Effector memory CD8-positive, alpha-beta T cell (primary cell): Measurements from ENCODE around the gene ZNF514.
"Not testable (repeated sequence)": the region's sequence is repeated elsewhere in the genome, so short reads cannot be mapped to it uniquely, and the experiment has no call there.

Experiments
- ATAC-seq: fragments of 150-1000 bp; cut with Tn5 transposase; replicated peaks from 2 replicates; pipeline ENCODE4 v1.10.0; 2021; ENCODE audit warnings: mild to moderate bottlenecking, moderate library complexity
- DNase-seq, 3 experiments: peaks; one replicate each; pipeline ENCODE4 v3.0.0; 2021
- H3K27ac Mint-ChIP-seq, 2 donors: one replicate each; pipeline ENCODE4 v1.8.0; 2022; ENCODE audit warnings: mild to moderate bottlenecking in 2 of 2, mixed read lengths in 2 of 2, moderate library complexity in 2 of 2
- H3K27me3 Mint-ChIP-seq, 2 donors: one replicate each; pipeline ENCODE4 v1.8.0; 2022; ENCODE audit warnings: mixed read lengths in 2 of 2
- H3K36me3 Mint-ChIP-seq: one replicate; pipeline ENCODE4 v1.8.0; 2022; ENCODE audit warnings: mild to moderate bottlenecking, moderate library complexity, mixed read lengths; ENCODE audit not compliant: insufficient read depth
- H3K4me1 Mint-ChIP-seq, 2 donors: one replicate each; pipeline ENCODE4 v1.8.0; 2022; ENCODE audit warnings: low read depth in 2 of 2, mixed read lengths in 2 of 2
- H3K4me3 Mint-ChIP-seq, 2 donors: one replicate each; pipeline ENCODE4 v1.8.0; 2022; ENCODE audit warnings: mild to moderate bottlenecking in 2 of 2, mixed read lengths in 2 of 2, moderate library complexity in 2 of 2
- H3K9me3 Mint-ChIP-seq, 2 donors: one replicate each; pipeline ENCODE4 v1.8.0; 2022; ENCODE audit warnings: mixed read lengths in 2 of 2

Gene ZNF514

GRCh38 chr2:95113464-95113863, 46.2 kb downstream of the ZNF514 start:
- Mint-ChIP-seq H3K4me1 (peaks cover 10 to 12% of the 10 kb centered on the region in 2 donors), H3K9me3 (no peaks in the 10 kb centered on the region), H3K4me3 (no peak overlapping the region), H3K36me3 (peaks cover 66% of the 10 kb centered on the region), H3K27ac (no peak overlapping the region), H3K27me3 (no peaks in the 10 kb centered on the region)
- DNase-seq (no peak), ATAC-seq (no peak)

- no peaks in the 10 kb centered on the region for H3K27me3 Mint-ChIP-seq
- no peak overlapping the region for H3K4me3 Mint-ChIP-seq
- H3K27ac Mint-ChIP-seq, result no peak overlapping the region
- H3K9me3 Mint-ChIP-seq, result no peaks in the 10 kb centered on the region
- peaks cover 82% of the 10 kb centered on the region for H3K36me3 Mint-ChIP-seq
- DNase-seq, result no peak
- H3K4me1 Mint-ChIP-seq, result peaks cover 2 to 16% of the 10 kb centered on the region in 2 donors
- ATAC-seq, result no peak
These were observed 49.3 kb downstream of the ZNF514 start for GRCh38 chr2:95110395-95110794.

- no peak for DNase-seq
- Mint-ChIP-seq H3K27me3 (no peaks in the 10 kb centered on the region), H3K36me3 (peaks cover 87% of the 10 kb centered on the region)
These were observed 50.4 kb downstream of the ZNF514 start for GRCh38 chr2:95109260-95109659.

GRCh38 chr2:95106081-95106480, 53.6 kb downstream of the ZNF514 start:
- Mint-ChIP-seq H3K4me3 (no peak overlapping the region), H3K27me3 (no peaks in the 10 kb centered on the region), H3K4me1 (peaks cover 0 to 11% of the 10 kb centered on the region in 2 donors), H3K9me3 (no peaks in the 10 kb centered on the region), H3K27ac (no peak overlapping the region), H3K36me3 (peaks cover 86% of the 10 kb centered on the region)
- DNase-seq (no peak), ATAC-seq (no peak)

More at GRCh38 chr2:95109260-95109659, 50.4 kb downstream of the ZNF514 start:
- H3K27ac Mint-ChIP-seq, result no peak overlapping the region
- no peak overlapping the region for H3K4me3 Mint-ChIP-seq
- no peaks in the 10 kb centered on the region for H3K9me3 Mint-ChIP-seq
- peaks cover 0 to 11% of the 10 kb centered on the region in 2 donors for H3K4me1 Mint-ChIP-seq
- ATAC-seq, result no peak

GRCh38 chr2:95104606-95105005, 55.0 kb downstream of the ZNF514 start:
- DNase-seq (no peak), ATAC-seq (no peak)
- Mint-ChIP-seq H3K36me3 (peaks cover 88% of the 10 kb centered on the region), H3K27ac (peak overlapping the region in 1 of 2 donors; percentile 57), H3K9me3 (no peaks in the 10 kb centered on the region), H3K4me3 (no peak overlapping the region), H3K4me1 (peaks cover 3 to 11% of the 10 kb centered on the region in 2 donors), H3K27me3 (no peaks in the 10 kb centered on the region)

- DNase-seq (no peak), ATAC-seq (no peak)
- Mint-ChIP-seq H3K27ac (peak overlapping the region in 1 of 2 donors; percentile 15), H3K4me3 (no peak overlapping the region), H3K27me3 (no peaks in the 10 kb centered on the region), H3K4me1 (peaks cover 14 to 20% of the 10 kb centered on the region in 2 donors), H3K9me3 (no peaks in the 10 kb centered on the region), H3K36me3 (peaks cover 66% of the 10 kb centered on the region)
These were observed 59.7 kb downstream of the ZNF514 start for GRCh38 chr2:95099910-95100309.

GRCh38 chr2:95098273-95098672, 61.4 kb downstream of the ZNF514 start:
- H3K9me3 Mint-ChIP-seq, H3K4me3 Mint-ChIP-seq, ATAC-seq, H3K27ac Mint-ChIP-seq, DNase-seq, H3K27me3 Mint-ChIP-seq: not testable (repeated sequence)
- peaks cover 68% of the 10 kb centered on the region for H3K36me3 Mint-ChIP-seq
- H3K4me1 Mint-ChIP-seq, result peaks cover 14 to 26% of the 10 kb centered on the region in 2 donors
